Measurements from ENCODE around the gene DNAJB1. TPM values are rescaled to one million over a fixed set of nuclear protein-coding genes. Genes with fewer than 3 reads are reported as not detected.
"Not testable (repeated sequence)": the region's sequence is repeated elsewhere in the genome, so short reads cannot be mapped to it uniquely, and the experiment has no call there.

DNAJB1 gene
- total RNA-seq, 2 experiments from 2014 or later = 86.0 to 103 TPM

GRCh38 chr19:14510311-14511228 is 7.6 kb downstream of the DNAJB1 start:
- Mint-ChIP-seq H3K4me3 (no peak overlapping the region), H3K27me3 (no peaks in the 10 kb centered on the region), H3K36me3 (peaks cover 16% of the 10 kb centered on the region), H3K4me1 (peaks cover 51% of the 10 kb centered on the region), H3K27ac (no peak overlapping the region), H3K9me3 (ENCODE audit: low read depth) (no peaks in the 10 kb centered on the region)
- DNase-seq (no peak), ATAC-seq (no peak)
- CTCF ChIA-PET = interaction anchor here (1.3 kb wide), 1 partner anchor 15 kb away, joined by 5 read pairs; no protein-coding TSS in a partner anchor

DNA sequence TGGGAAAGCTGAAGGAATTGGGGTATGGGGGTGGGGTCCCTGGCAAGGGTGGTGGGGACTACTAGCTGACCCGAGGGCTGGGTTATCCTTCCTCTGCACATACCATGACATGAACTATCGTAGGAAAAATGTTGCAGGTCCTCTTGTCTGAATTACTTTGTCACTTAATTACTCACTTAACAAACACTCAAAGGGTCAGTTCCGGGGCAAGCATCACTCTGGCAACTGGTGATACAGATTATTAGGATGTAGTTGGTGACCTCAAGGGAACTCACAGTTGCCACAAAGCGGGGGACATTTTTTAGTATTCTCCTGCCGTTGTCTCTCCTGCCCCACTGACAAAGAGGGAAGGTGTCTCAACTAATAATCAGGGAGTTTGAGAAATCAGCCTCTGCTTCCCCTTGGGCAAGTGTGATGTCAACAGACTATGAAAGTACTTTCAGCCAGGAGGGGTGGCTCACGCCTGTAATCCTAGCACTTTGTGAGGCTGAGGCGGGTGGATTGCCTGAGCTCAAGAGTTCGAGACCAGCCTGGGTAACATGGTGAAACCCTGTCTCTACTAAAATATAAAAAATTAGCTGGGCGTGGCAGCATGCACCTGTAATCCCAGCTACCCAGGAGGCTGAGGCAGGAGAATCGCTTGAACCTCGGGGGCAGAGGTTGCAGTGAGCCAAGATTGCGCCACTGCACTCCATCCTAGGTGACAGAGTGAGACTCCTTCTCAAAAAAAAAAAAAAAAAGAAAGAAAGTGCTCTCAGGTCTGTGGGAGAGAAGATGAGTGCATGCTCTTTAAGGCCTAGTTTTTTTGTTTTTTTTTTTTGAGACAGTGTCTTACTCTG is 10.3 kb downstream of the DNAJB1 start:
- no peaks in the 10 kb centered on the region for H3K36me3 Mint-ChIP-seq
- no peak overlapping the region for H3K4me3 Mint-ChIP-seq
- no peaks in the 10 kb centered on the region for H3K27me3 Mint-ChIP-seq
- CTCF ChIA-PET = interaction anchor here (1.3 to 6.1 kb wide), 7 partner anchors 9 to 371 kb away, joined by 3 to 73 read pairs (median 29); partner anchors contain the start of genes ASF1B, DNAJB1 and GIPC1
- H3K4me1 Mint-ChIP-seq = peaks cover 38% of the 10 kb centered on the region
- ATAC-seq (no peak), DNase-seq (no peak)
- no peaks in the 10 kb centered on the region for H3K9me3 Mint-ChIP-seq (ENCODE audit: low read depth)
- H3K27ac Mint-ChIP-seq = no peak overlapping the region

DNA sequence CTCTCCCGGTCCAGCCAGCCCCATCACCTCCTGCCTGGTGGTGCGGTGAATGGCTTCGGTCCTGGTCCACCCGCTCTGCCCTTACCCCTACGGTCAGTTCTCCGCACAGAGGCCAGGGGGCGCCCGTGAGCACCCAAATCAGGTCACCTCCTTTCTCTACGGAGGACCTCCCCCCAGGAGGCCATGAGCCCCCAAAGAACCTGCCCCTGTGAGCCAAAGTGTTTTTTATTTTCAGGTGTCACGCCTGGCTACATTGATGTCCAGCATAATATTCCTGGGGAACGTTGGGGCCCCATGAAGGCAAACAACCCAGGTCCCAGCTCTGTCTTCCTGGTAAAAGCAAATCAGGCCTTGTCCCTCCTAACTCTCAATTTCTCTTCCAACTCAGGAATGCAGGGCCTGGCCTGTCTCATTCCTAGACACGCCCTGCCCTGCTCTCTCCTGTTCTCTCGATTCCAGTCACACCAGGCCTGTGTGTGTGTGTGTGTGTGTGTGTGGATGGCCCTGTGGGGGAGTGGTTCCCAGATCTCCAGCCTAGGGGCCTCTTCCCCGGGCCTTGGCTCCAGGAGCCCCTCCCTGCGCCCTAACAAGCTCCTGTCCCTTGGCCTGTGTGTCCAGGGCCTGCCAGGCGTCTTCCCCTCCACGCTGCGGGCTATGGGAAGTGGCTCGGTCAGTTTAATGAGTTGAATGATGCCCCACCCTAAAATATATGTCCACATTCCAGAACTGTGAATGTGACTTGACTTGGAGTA is 12.5 kb downstream of the DNAJB1 start:
- Mint-ChIP-seq H3K27ac (peak overlapping the region; percentile 65), H3K36me3 (no peaks in the 10 kb centered on the region), H3K27me3 (no peaks in the 10 kb centered on the region), H3K4me3 (no peak overlapping the region), H3K9me3 (ENCODE audit: low read depth) (no peaks in the 10 kb centered on the region), H3K4me1 (peaks cover 33% of the 10 kb centered on the region)
- CTCF ChIA-PET = interaction anchor here (0.5 to 6.1 kb wide), 26 partner anchors 8 to 390 kb away, joined by 3 to 73 read pairs (median 5); partner anchors contain the start of genes ASF1B, DNAJB1, GIPC1 and TECR
- DNase-seq (peak; percentile 82), ATAC-seq (peak; percentile 72)

DNA sequence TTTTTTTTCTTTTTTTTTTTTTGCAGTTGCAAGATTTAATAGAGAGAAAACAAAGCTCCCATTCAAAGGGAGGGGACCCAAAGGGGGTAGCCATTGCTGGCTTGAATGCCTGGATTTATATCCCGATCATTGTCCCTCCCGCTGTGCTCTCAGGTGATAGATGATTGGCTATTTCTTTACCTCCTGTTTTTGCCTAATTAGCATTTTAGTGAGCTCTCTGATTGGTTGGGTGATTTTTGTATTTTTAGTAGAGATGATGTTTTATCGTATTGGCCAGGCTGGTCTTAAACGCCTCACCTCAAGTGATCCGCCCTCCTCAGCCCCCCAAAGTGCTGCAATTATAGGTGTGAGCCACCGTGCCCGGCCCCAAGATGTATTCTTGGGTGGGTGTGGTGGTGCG is 13.6 kb downstream of the DNAJB1 start:
- DNase-seq; H3K27me3 Mint-ChIP-seq; H3K27ac Mint-ChIP-seq; H3K9me3 Mint-ChIP-seq (ENCODE audit: low read depth); H3K36me3 Mint-ChIP-seq; ATAC-seq; H3K4me3 Mint-ChIP-seq: not testable (repeated sequence)
- CTCF ChIA-PET = interaction anchor here (1.1 to 6.1 kb wide), 12 partner anchors 9 to 368 kb away, joined by 3 to 73 read pairs (median 9); partner anchors contain the start of genes ASF1B, DNAJB1, GIPC1 and PTGER1
- peaks cover 29% of the 10 kb centered on the region for H3K4me1 Mint-ChIP-seq

DNA sequence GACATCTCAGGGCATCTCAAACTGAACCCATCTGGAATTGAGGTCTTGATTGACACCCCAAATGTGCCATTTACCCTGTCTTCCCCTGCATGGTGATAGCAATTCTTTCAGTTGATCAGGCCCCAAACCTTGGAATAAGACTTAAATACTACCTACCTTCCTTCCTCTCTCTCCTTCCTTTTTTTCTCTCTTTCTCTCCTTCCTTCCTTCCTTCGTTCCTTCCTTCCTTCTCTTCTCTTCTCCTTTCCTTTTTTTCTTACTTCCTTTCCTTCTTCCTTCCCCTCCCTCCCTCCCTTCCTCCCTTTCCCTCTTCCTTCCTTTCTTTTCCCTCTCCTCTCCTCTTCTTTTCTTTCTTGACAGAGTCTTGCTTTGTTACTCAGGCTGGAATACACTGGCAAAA is 14.9 kb downstream of the DNAJB1 start:
- Mint-ChIP-seq H3K4me1 (peaks cover 28% of the 10 kb centered on the region), H3K9me3 (ENCODE audit: low read depth) (no peaks in the 10 kb centered on the region), H3K27ac (no peak overlapping the region), H3K4me3 (no peak overlapping the region), H3K36me3 (no peaks in the 10 kb centered on the region), H3K27me3 (no peaks in the 10 kb centered on the region)
- DNase-seq = no peak
- CTCF ChIA-PET = interaction anchor here (1.3 to 6.1 kb wide), 5 partner anchors 7 to 444 kb away, joined by 3 to 73 read pairs (median 29); partner anchors contain the start of genes DNAJB1 and GIPC1
- ATAC-seq = no peak

DNA sequence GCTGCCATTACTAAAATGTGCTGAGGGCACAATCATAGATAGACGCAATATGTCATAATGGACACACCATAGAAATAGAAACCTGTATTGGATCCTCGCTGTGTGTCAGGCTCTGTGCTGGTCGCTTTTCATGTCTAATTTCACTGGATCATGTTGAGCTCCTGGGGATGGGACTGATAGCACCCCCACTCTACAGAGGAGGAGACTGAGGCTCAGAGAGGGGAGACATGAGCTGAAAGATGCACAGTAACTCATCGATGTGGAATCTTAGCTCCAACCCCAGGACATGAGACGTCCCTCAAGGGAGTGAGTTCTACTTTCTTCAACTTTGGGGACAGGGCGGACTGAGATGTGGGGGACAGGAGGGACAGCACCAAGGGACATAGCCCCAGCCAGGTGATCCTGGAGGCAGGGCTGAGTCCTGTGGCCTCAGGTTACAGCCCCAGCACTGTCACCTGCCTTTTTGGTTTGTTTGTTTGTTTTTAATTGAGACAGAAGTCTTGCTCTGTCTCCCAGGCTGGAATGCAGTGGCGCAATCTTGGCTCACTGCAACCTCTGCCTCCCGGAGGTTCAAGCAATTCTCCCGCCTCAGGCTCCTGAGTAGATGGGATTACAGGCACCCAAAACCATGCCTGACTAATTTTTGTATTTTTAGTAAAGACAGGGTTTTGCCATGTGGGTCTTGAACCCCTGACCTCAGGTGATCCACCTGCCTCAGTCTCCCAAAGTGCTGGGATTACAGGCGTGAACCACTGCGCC is 15.7 kb downstream of the DNAJB1 start:
- Mint-ChIP-seq H3K27me3 (peaks cover under 1% of the 10 kb centered on the region), H3K27ac (no peak overlapping the region), H3K4me3 (no peak overlapping the region), H3K9me3 (ENCODE audit: low read depth) (no peaks in the 10 kb centered on the region), H3K4me1 (peaks cover 23% of the 10 kb centered on the region), H3K36me3 (no peaks in the 10 kb centered on the region)
- ATAC-seq = no peak
- CTCF ChIA-PET = interaction anchor here (1.0 to 1.6 kb wide), 5 partner anchors 13 to 443 kb away, joined by 3 to 4 read pairs (median 4); partner anchors contain the start of gene DNAJB1
- DNase-seq = no peak

DNA sequence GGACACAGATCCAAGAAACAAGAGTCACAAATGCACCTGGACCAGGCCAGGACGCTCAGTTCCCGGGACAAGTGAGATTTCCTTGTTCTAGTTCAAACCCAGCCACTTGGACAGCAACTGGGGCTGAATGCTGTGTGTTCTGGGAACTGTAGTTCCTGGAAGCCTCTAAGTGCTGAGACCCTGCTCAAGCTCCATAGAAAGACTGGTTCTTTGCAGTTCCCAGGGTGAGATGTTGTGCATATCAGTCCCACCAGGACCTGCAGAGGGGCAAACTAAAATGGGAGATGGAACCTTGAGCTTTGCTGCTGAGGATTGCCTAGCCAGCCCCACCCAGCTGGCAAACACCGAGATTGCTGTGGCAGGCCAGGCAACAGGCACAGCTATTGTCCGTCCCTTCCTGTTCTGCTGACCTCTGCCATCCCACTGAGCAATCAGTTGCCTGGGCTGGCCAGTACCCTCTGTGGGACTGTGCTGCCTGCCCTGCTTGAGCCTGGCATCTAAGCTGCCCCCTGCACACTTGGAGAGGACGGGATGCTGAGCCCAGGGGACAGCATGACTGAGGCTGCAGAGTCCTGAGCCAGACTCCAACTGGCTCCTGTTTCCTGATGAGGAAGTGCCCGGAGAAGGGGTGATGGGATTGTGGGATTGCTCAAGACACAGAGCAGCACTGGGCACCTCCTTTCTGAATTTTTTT is 20.8 kb downstream of the DNAJB1 start:
- CTCF ChIA-PET = interaction anchor here (0.9 to 4.3 kb wide), 5 partner anchors 9 to 25 kb away, joined by 3 to 29 read pairs (median 16); partner anchors contain the start of gene DNAJB1

DNA sequence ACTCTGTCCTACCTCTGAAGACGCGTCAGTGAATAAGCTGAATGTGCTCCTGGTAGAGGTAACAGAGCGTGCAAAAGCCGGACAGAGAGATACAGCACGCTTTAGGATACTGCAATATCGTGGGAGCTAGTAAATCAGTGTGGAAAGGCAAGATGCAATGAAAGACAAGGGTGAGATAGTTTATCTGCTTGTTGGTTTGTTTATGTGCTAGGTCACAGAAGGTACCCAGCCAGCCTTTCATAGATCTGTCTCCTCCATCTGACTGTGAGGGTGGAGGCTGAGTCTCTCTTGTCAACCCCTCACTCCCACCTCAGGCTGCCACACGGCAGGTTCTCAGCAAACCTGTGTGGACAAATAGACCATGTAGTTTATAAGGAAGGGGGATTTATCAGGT is 21.4 kb downstream of the DNAJB1 start:
- Mint-ChIP-seq H3K27ac (peak overlapping the region; percentile 22), H3K4me3 (peak overlapping the region; percentile 67), H3K9me3 (ENCODE audit: low read depth) (no peaks in the 10 kb centered on the region), H3K27me3 (peaks cover 7% of the 10 kb centered on the region), H3K4me1 (peaks cover 18% of the 10 kb centered on the region), H3K36me3 (peaks cover 2% of the 10 kb centered on the region)
- no peak for DNase-seq
- CTCF ChIA-PET = interaction anchor here (0.6 to 4.3 kb wide), 8 partner anchors 9 to 360 kb away, joined by 3 to 29 read pairs (median 12); partner anchors contain the start of genes ASF1B and PTGER1
- ATAC-seq = no peak

More for the DNA sequence above, 20.8 kb downstream of the DNAJB1 start:
- H3K27me3 Mint-ChIP-seq = peaks cover 7% of the 10 kb centered on the region
- H3K27ac Mint-ChIP-seq = no peak overlapping the region
- peaks cover 18% of the 10 kb centered on the region for H3K4me1 Mint-ChIP-seq
- DNase-seq (no peak), ATAC-seq (no peak)
- H3K9me3 Mint-ChIP-seq (ENCODE audit: low read depth) = no peaks in the 10 kb centered on the region
- H3K4me3 Mint-ChIP-seq = no peak overlapping the region
- peaks cover 2% of the 10 kb centered on the region for H3K36me3 Mint-ChIP-seq

DNA sequence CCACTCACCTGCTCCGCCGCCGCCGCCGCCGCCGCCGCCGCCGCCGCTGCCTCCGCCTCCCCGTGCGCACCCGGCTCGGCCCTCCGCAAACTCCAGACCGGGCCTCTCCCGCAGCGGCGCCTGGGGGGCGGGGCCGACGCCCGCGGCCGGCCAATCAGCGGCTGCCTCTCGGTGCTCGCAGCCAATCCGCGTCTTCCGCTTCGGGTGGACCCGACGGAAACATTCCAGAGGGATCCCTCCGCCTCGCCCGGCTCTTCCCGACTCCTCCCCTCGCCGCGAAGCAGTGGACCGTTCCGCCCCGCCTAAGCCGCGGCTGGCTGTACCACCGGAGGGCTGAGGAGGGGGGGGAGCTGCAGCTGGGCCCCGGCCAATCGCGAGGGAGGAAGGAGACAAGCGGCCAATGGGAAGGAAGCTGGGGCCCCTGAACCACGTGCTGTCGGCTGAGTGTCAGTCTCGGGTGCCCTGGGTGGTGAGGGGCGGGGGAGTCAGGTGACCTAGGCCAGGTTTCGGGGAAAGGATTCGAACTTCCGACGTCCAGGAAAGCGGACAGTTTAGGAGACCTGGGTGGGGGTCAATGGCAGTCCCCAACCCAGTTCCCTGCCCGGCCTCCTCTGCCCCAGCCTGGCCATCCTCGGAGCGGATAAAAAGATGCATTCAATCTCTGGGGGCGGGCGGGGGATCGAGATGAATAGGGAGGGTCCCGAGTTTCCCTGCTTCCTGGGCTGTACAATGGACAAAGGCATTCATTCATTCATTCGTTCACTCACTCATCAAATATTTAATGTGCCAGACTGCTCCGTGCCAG is 22.0 kb downstream of the DNAJB1 start, which contains the start of gene GIPC1:
GIPC1 (minus strand) TSS at position 99 of the 805 bp plus-strand sequence. CDS start 13,151 bp downstream, outside the sequence.
- peak within 1 kb of the TSS; percentile 24 for H3K27ac Mint-ChIP-seq
- H3K27me3 Mint-ChIP-seq = peaks cover 7% of the 10 kb centered on the region
- peaks cover 18% of the 10 kb centered on the region for H3K4me1 Mint-ChIP-seq
- peak; percentile 96 for ATAC-seq
- DNase-seq = peak; percentile 83
- H3K9me3 Mint-ChIP-seq (ENCODE audit: low read depth) = no peaks in the 10 kb centered on the region
- H3K36me3 Mint-ChIP-seq = peaks cover 2% of the 10 kb centered on the region
- peak within 1 kb of the TSS; percentile 78 for H3K4me3 Mint-ChIP-seq
- CTCF ChIA-PET = interaction anchor here (0.6 to 4.3 kb wide), 11 partner anchors 8 to 359 kb away, joined by 3 to 29 read pairs (median 7); partner anchors contain the start of genes ASF1B and PTGER1

- peaks cover 7% of the 10 kb centered on the region for H3K27me3 Mint-ChIP-seq
- ATAC-seq (no peak), DNase-seq (no peak)
- CTCF ChIA-PET = interaction anchor here (0.6 to 4.3 kb wide), 12 partner anchors 8 to 359 kb away, joined by 3 to 29 read pairs (median 6); partner anchors contain the start of genes ASF1B and PTGER1
- H3K4me1 Mint-ChIP-seq = peaks cover 18% of the 10 kb centered on the region
- H3K27ac Mint-ChIP-seq = peak overlapping the region; percentile 24
- no peaks in the 10 kb centered on the region for H3K9me3 Mint-ChIP-seq (ENCODE audit: low read depth)
- H3K4me3 Mint-ChIP-seq = peak overlapping the region; percentile 78
- peaks cover 2% of the 10 kb centered on the region for H3K36me3 Mint-ChIP-seq
These were observed 22.5 kb downstream of the DNAJB1 start for GRCh38 chr19:14495672-14496028.

Data from activated CD8-positive, alpha-beta memory T cell treated with anti-CD3 and anti-CD28 coated beads, Interleukin-2, amount 10 ng/mL, durations not matched to agents 7 days and 5 days (primary cell).